KMS-11 (cell line): ENCODE results near the gene TCF12.

Experiments
- H2AFZ ChIP-seq: fragments of 200-600 bp; sonication (generic); 2 replicates; pipeline ENCODE4 v1.6.1; 2016; ENCODE audit warnings: antibody characterized with exemption, mixed run types, low read depth
- H3K27ac ChIP-seq: fragments of 200-600 bp; sonication (generic); 2 replicates; pipeline ENCODE4 v1.6.1; 2016; ENCODE audit warnings: mild to moderate bottlenecking, mixed run types
- H3K27me3 ChIP-seq: fragments of 200-600 bp; sonication (generic); 2 replicates; pipeline ENCODE4 v1.6.1; 2017; ENCODE audit warnings: mild to moderate bottlenecking, low read depth, mixed run types, moderate library complexity; ENCODE audit not compliant: insufficient read depth
- H3K36me3 ChIP-seq: fragments of 200-600 bp; sonication (generic); 2 replicates; pipeline ENCODE4 v1.6.1; 2017; ENCODE audit warnings: mild to moderate bottlenecking, mixed run types; ENCODE audit not compliant: insufficient read depth
- H3K4me1 ChIP-seq: fragments of 200-600 bp; sonication (generic); 2 replicates; pipeline ENCODE4 v1.6.1; 2016; ENCODE audit warnings: mild to moderate bottlenecking, low read depth, mixed run types; ENCODE audit not compliant: poor library complexity, severe bottlenecking
- H3K4me2 ChIP-seq: fragments of 200-600 bp; sonication (generic); 2 replicates; pipeline ENCODE4 v1.7.0; 2016; ENCODE audit warnings: mild to moderate bottlenecking, mixed run types
- H3K4me3 ChIP-seq: fragments of 200-600 bp; sonication (generic); IDR thresholded peaks from 2 replicates; pipeline ENCODE4 v1.6.1; 2017; ENCODE audit warnings: low read depth, low read length, mixed read lengths; ENCODE audit not compliant: insufficient read depth
- H3K79me2 ChIP-seq: fragments of 200-600 bp; sonication (generic); 2 replicates; pipeline ENCODE4 v1.6.1; 2016; ENCODE audit warnings: low read depth, mixed run types; ENCODE audit not compliant: insufficient read depth
- H3K9ac ChIP-seq: fragments of 200-600 bp; sonication (generic); 2 replicates; pipeline ENCODE4 v1.6.1; 2016; ENCODE audit warnings: mild to moderate bottlenecking, mixed run types
- H4K20me1 ChIP-seq: fragments of 200-600 bp; sonication (generic); 2 replicates; pipeline ENCODE4 v1.6.1; 2016; ENCODE audit warnings: mild to moderate bottlenecking, mixed run types; ENCODE audit not compliant: insufficient read depth
- TF ChIP-seq, protein P1 (sequence below): fragments of 200-600 bp; sonication (generic); conservative IDR thresholded peaks from 2 replicates; pipeline ENCODE4 v1.6.1; 2017; ENCODE audit warnings: low read depth, mild to moderate bottlenecking, antibody characterized with exemption, low read length, moderate library complexity, mixed read lengths

The TCF12 gene

DNA sequence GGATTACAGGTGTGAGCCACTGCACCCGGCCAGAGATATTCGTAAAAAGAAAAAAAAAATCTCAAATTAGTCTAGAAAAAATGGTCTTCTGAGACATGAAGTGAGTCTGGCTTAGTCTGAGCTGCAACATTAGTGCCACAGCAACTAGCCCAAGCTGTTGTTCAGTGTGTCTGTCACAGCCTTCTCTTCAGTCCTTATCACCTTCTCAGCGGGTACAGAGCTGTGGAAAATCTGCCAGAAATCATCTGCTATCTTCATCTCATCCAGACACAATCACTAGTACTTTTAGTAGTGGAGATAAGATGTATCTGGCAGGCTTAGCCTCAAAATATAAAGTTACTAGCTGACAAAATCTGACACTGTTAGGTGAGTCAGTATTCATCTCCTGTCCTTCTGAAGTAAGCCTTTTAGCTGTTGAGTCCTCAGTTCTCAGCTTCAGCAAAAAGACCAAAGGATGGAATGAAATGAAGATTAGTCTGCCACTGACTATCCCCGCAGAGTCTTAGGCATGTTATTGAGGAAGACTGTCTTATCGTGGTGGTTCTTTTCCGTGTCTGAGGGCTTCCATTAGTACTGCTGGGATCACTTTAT lies 337.4 kb downstream of the TCF12 start:
- Histone ChIP-seq H3K4me3 (no peak overlapping the region), H3K27ac (no peak overlapping the region), H3K79me2 (no peaks in the 10 kb centered on the region), H3K4me1 (no peaks in the 10 kb centered on the region), H3K36me3 (no peaks in the 10 kb centered on the region), H3K27me3 (no peaks in the 10 kb centered on the region), H4K20me1 (no peaks in the 10 kb centered on the region), H2AFZ (no peak overlapping the region), H3K4me2 (no peak overlapping the region), H3K9ac (no peak overlapping the region)
- TF ChIP-seq, protein P1, sequence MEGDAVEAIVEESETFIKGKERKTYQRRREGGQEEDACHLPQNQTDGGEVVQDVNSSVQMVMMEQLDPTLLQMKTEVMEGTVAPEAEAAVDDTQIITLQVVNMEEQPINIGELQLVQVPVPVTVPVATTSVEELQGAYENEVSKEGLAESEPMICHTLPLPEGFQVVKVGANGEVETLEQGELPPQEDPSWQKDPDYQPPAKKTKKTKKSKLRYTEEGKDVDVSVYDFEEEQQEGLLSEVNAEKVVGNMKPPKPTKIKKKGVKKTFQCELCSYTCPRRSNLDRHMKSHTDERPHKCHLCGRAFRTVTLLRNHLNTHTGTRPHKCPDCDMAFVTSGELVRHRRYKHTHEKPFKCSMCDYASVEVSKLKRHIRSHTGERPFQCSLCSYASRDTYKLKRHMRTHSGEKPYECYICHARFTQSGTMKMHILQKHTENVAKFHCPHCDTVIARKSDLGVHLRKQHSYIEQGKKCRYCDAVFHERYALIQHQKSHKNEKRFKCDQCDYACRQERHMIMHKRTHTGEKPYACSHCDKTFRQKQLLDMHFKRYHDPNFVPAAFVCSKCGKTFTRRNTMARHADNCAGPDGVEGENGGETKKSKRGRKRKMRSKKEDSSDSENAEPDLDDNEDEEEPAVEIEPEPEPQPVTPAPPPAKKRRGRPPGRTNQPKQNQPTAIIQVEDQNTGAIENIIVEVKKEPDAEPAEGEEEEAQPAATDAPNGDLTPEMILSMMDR: no peak

DNA sequence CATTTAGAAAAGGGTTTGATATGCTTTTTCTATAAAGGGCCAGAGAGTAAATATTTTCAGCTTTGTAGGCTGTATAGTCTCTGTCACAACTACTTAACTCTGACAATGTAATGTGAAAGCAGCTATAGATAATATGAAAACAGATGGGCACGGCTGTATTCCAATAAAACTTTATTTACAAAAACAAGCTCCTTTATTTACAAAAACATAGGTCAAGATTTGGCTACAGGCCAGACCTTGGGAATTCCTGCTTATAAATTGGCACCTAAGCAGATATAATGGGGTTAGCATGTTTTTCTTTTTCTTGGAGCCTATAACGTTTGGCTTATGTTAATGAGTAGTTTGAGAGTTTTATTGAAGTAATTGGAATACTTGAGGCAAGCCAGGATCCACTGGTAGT lies 338.5 kb downstream of the TCF12 start:
- Histone ChIP-seq H2AFZ (no peak overlapping the region), H3K4me1 (no peaks in the 10 kb centered on the region), H4K20me1 (no peaks in the 10 kb centered on the region), H3K4me2 (no peak overlapping the region), H3K27me3 (no peaks in the 10 kb centered on the region), H3K27ac (no peak overlapping the region), H3K79me2 (no peaks in the 10 kb centered on the region), H3K36me3 (no peaks in the 10 kb centered on the region), H3K9ac (no peak overlapping the region), H3K4me3 (no peak overlapping the region)
- TF ChIP-seq, protein P1: no peak

DNA sequence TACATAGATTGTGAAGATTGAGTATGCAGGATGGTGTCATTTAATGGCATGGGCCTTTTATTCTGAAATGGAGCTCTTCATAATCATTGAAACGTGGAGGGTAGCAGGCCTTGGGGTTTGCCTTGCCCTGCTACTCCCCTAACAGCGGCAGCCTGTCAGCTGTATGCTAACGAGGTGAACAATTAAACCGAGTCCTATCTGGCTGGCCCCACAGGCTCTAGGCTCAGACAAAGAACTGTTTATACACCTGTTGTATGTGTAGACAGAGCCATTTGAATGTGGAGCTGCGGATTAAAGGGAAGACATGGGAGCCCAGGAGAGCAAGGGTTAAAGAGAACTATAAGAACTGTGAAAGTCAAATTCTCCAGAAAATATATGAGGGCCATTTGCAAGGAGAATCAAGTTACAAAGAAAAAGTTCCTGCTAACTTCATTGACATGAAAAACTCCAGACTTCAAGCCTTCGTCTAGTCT lies 341.2 kb downstream of the TCF12 start:
- Histone ChIP-seq H3K36me3 (no peaks in the 10 kb centered on the region), H2AFZ (no peak overlapping the region), H3K4me2 (no peak overlapping the region), H3K79me2 (no peaks in the 10 kb centered on the region), H3K9ac (no peak overlapping the region), H4K20me1 (no peaks in the 10 kb centered on the region), H3K4me1 (no peaks in the 10 kb centered on the region), H3K4me3 (no peak overlapping the region), H3K27me3 (no peaks in the 10 kb centered on the region), H3K27ac (no peak overlapping the region)
- TF ChIP-seq, protein P1: no peak

DNA sequence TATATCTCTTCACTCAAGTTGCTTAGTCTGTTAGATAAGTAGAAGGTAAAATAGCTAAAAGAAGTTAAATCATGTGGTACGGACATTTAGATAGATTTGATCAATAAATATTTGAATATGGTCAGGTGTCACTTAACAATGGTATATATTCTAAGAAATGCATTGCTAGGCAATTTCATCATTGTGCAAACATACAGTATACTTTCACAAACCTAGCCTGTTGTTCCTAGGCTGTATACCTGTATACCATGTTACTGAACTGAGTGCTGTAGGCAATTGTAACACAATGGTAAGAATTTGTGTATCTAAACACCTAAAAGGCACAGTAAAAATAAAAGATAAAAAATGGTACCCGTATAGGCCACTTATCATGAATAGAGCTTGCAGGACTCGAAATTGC lies 345.1 kb downstream of the TCF12 start:
- TF ChIP-seq, protein P1: no peak
- Histone ChIP-seq H3K4me2 (no peak overlapping the region), H3K79me2 (no peaks in the 10 kb centered on the region), H3K27me3 (no peaks in the 10 kb centered on the region), H4K20me1 (no peaks in the 10 kb centered on the region), H2AFZ (no peak overlapping the region), H3K27ac (no peak overlapping the region), H3K4me1 (no peaks in the 10 kb centered on the region), H3K9ac (no peak overlapping the region), H3K4me3 (no peak overlapping the region), H3K36me3 (no peaks in the 10 kb centered on the region)
